ENCODE measurements around the gene DMRT2.
A peak's percentile ranks its signal among the peaks of the same experiment; 100 is the strongest.

DMRT2 gene

GRCh38 chr9:1050125-1050895 lies at the start of gene DMRT2:
Gene DMRT2 (plus strand): TSS chr9:1050357. CDS start chr9:1051614, 1,257 bp downstream.
- DNase-seq (ENCODE audit: low read depth) = peak; percentile 9

GRCh38 chr9:1001838-1002237 lies 48.3 kb upstream of the DMRT2 start:
- DNase-seq (ENCODE audit: low read depth) = no peak

- no peak for DNase-seq (ENCODE audit: low read depth)
Measured at GRCh38 chr9:1002678-1003077, 47.5 kb upstream of the DMRT2 start.

GRCh38 chr9:1005043-1005667 lies 45.0 kb upstream of the DMRT2 start:
- peak; percentile 17 for DNase-seq (ENCODE audit: low read depth)

GRCh38 chr9:1007312-1007711 lies 42.8 kb upstream of the DMRT2 start:
- DNase-seq (ENCODE audit: low read depth) = no peak

GRCh38 chr9:1008216-1008615 lies 41.9 kb upstream of the DMRT2 start:
- DNase-seq (ENCODE audit: low read depth) = no peak

GRCh38 chr9:1009101-1009707 lies 41.0 kb upstream of the DMRT2 start:
- DNase-seq (ENCODE audit: low read depth) = peak; percentile 28

- DNase-seq (ENCODE audit: low read depth) = no peak
Measured at GRCh38 chr9:1013021-1013420, 37.1 kb upstream of the DMRT2 start.

GRCh38 chr9:1014225-1014624 lies 35.9 kb upstream of the DMRT2 start:
- no peak for DNase-seq (ENCODE audit: low read depth)

- no peak for DNase-seq (ENCODE audit: low read depth)
Measured at GRCh38 chr9:1014640-1015039, 35.5 kb upstream of the DMRT2 start.

GRCh38 chr9:1018121-1018520 lies 32.0 kb upstream of the DMRT2 start:
- DNase-seq (ENCODE audit: low read depth) = no peak

- no peak for DNase-seq (ENCODE audit: low read depth)
Measured at GRCh38 chr9:1024112-1024511, 26.0 kb upstream of the DMRT2 start.

- no peak for DNase-seq (ENCODE audit: low read depth)
Measured at GRCh38 chr9:1025131-1025530, 25.0 kb upstream of the DMRT2 start.

GRCh38 chr9:1026219-1026618 lies 23.9 kb upstream of the DMRT2 start:
- DNase-seq (ENCODE audit: low read depth) = no peak

GRCh38 chr9:1028501-1029190 lies 21.5 kb upstream of the DMRT2 start:
- no peak for DNase-seq (ENCODE audit: low read depth)

- no peak for DNase-seq (ENCODE audit: low read depth)
Measured at GRCh38 chr9:1031951-1032601, 18.1 kb upstream of the DMRT2 start.

GRCh38 chr9:1034271-1034670 lies 15.9 kb upstream of the DMRT2 start:
- no peak for DNase-seq (ENCODE audit: low read depth)

- no peak for DNase-seq (ENCODE audit: low read depth)
Measured at GRCh38 chr9:1039589-1039988, 10.6 kb upstream of the DMRT2 start.

- no peak for DNase-seq (ENCODE audit: low read depth)
Measured at GRCh38 chr9:1042466-1042865, 7.7 kb upstream of the DMRT2 start.

- DNase-seq (ENCODE audit: low read depth) = no peak
Measured at GRCh38 chr9:1044643-1045042, 5.5 kb upstream of the DMRT2 start.

GRCh38 chr9:1046639-1047572 lies 3.3 kb upstream of the DMRT2 start:
- DNase-seq (ENCODE audit: low read depth) = no peak
